GM18517 (cell line): ENCODE results near the gene PNPLA4.

ENCODE experiments used
- ATAC-seq: cut with Tn5 transposase; IDR thresholded peaks from one replicate; pipeline ENCODE4 v1.9.1; 2021; ENCODE audit warnings: mild to moderate bottlenecking, moderate library complexity; ENCODE audit not compliant: unreplicated experiment

PNPLA4 gene

DNA sequence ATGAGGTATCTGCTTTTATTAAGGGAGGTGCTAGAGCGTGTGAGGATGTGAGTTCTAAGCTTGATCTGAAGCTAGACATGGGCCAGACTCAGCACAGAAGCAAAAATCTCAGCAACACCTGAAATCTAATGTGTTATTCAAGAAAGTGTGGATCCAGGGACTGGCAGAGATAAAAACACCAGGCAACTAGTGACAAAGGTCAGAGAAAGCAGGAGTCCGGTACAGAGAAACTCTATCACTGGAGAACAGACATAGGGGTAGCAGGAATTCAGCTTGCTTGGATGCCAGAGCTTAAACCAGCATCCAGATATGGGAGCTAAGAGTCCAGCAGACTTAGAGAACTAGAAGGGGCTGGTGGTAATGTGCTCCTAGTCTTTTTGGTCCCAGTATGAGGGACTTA, 50.3 kb downstream of the PNPLA4 start:
- ATAC-seq: no peak

GRCh38 chrX:7872042-7872441, 55.2 kb downstream of the PNPLA4 start:
- ATAC-seq: no peak

- ATAC-seq: no peak
These were observed 75.0 kb downstream of the PNPLA4 start for GRCh38 chrX:7852166-7852565.
